Endodermal cell (in vitro differentiated cells): ENCODE results near the gene ALDOC. TPM values are rescaled to one million over a fixed set of nuclear protein-coding genes. Genes with fewer than 3 reads are reported as not detected.

Experiments
- DNase-seq: peaks from one replicate; pipeline ENCODE4 v3.0.0-alpha.2; 2017
- H3K27ac ChIP-seq: 2 replicates; pipeline ENCODE4 v1.5.1; 2013; ENCODE audit warnings: mild to moderate bottlenecking, low read depth, low read length, moderate library complexity
- H3K27me3 ChIP-seq: 2 replicates; pipeline ENCODE4 v1.6.1; 2013; ENCODE audit warnings: mild to moderate bottlenecking, low read length, moderate library complexity; ENCODE audit not compliant: insufficient read depth, control insufficient read depth, poor library complexity, severe bottlenecking
- H3K36me3 ChIP-seq: 2 replicates; pipeline ENCODE4 v1.7.0; 2013; ENCODE audit warnings: mild to moderate bottlenecking, low read length, moderate library complexity; ENCODE audit not compliant: control insufficient read depth, insufficient read depth
- H3K4me1 ChIP-seq: one replicate; pipeline ENCODE4 v1.7.0; 2013; ENCODE audit warnings: low read length; ENCODE audit not compliant: control insufficient read depth, insufficient read depth
- H3K4me3 ChIP-seq: 2 replicates; pipeline ENCODE4 v1.5.1; 2013; ENCODE audit warnings: mild to moderate bottlenecking, low read length, moderate library complexity
- H3K9ac ChIP-seq: 2 replicates; pipeline ENCODE4 v1.6.1; 2013; ENCODE audit warnings: mild to moderate bottlenecking, low read length, moderate library complexity; ENCODE audit not compliant: poor library complexity, severe bottlenecking; ENCODE audit errors: extremely low read depth
- H3K9me3 ChIP-seq: 2 replicates; pipeline ENCODE4 v1.6.1; 2013; ENCODE audit warnings: mild to moderate bottlenecking, low read length, moderate library complexity; ENCODE audit not compliant: control insufficient read depth
- H3K27ac Mint-ChIP-seq: 2 replicates; pipeline ENCODE4 v1.8.0; 2020; ENCODE audit warnings: mixed read lengths
- H3K27me3 Mint-ChIP-seq: 2 replicates; pipeline ENCODE4 v1.8.0; 2021; ENCODE audit warnings: mild to moderate bottlenecking, mixed read lengths; ENCODE audit not compliant: insufficient read depth
- H3K36me3 Mint-ChIP-seq: 2 replicates; pipeline ENCODE4 v1.8.0; 2020; ENCODE audit warnings: low read depth, mixed read lengths
- H3K4me1 Mint-ChIP-seq: 2 replicates; pipeline ENCODE4 v1.8.0; 2020; ENCODE audit warnings: mixed read lengths
- H3K4me3 Mint-ChIP-seq: 2 replicates; pipeline ENCODE4 v1.8.0; 2020; ENCODE audit warnings: mild to moderate bottlenecking, moderate library complexity, mixed read lengths
- H3K9me3 Mint-ChIP-seq: 2 replicates; pipeline ENCODE4 v1.8.0; 2020; ENCODE audit warnings: mild to moderate bottlenecking, mixed read lengths
- WGBS, 2 experiments: methylation state at CpG; one replicate each; pipeline versions ENCODE4 v1.1.5 to v1.1.7; 2013; ENCODE audit warnings: missing lambda C conversion rate in 2 of 2, mixed read lengths in 1 of 2; ENCODE audit not compliant: insufficient coverage in 1 of 2, insufficient read length in 1 of 2; 5-methylcytosine and 5-hydroxymethylcytosine counted together
- total RNA-seq, 2 donors: library from RNA; stranded (reverse); fragmentation: NEBNext Ultra II Directional in 1 of 2; extraction: Animal tissue kit (Norgen Biotek cat#: 25700) in 1 of 2; gene quantifications; 2 replicates in 1 of 2; 3 replicates in 1 of 2; pipeline ENCODE4 v1.2.1, GENCODE V29; 2021
- TF ChIP-seq, protein P1 (sequence below): fragments of 200-600 bp; sonication (generic); conservative IDR thresholded peaks from 2 replicates; pipeline ENCODE4 v1.5.0; 2021; ENCODE audit warnings: antibody characterized with exemption, mild to moderate bottlenecking

Gene ALDOC
- total RNA-seq, 2 donors from 2014 or later, result 12.3 to 14.1 TPM

- H3K27me3 ChIP-seq, result peaks cover 10% of the 10 kb centered on the region
- H3K9ac ChIP-seq, result no peak overlapping the region
- H3K4me1 ChIP-seq, result no peaks in the 10 kb centered on the region
- DNase-seq, result no peak
- 91 to 100% methylated on average over 3 to 4 of the region's 4 CpGs for WGBS, 2 experiments
- no peaks in the 10 kb centered on the region for H3K9me3 ChIP-seq
- TF ChIP-seq, protein P1, sequence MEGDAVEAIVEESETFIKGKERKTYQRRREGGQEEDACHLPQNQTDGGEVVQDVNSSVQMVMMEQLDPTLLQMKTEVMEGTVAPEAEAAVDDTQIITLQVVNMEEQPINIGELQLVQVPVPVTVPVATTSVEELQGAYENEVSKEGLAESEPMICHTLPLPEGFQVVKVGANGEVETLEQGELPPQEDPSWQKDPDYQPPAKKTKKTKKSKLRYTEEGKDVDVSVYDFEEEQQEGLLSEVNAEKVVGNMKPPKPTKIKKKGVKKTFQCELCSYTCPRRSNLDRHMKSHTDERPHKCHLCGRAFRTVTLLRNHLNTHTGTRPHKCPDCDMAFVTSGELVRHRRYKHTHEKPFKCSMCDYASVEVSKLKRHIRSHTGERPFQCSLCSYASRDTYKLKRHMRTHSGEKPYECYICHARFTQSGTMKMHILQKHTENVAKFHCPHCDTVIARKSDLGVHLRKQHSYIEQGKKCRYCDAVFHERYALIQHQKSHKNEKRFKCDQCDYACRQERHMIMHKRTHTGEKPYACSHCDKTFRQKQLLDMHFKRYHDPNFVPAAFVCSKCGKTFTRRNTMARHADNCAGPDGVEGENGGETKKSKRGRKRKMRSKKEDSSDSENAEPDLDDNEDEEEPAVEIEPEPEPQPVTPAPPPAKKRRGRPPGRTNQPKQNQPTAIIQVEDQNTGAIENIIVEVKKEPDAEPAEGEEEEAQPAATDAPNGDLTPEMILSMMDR, result no peak
- no peaks in the 10 kb centered on the region for H3K36me3 ChIP-seq
- Mint-ChIP-seq H3K4me3 (no peak overlapping the region), H3K27me3 (peaks cover 5% of the 10 kb centered on the region), H3K36me3 (no peaks in the 10 kb centered on the region), H3K9me3 (no peaks in the 10 kb centered on the region), H3K27ac (no peak overlapping the region), H3K4me1 (peaks cover 4% of the 10 kb centered on the region)
- no peak overlapping the region for H3K4me3 ChIP-seq
- H3K27ac ChIP-seq, result no peak overlapping the region
These were observed 46.4 kb downstream of the ALDOC start for GRCh38 chr17:28530250-28530649.

DNA sequence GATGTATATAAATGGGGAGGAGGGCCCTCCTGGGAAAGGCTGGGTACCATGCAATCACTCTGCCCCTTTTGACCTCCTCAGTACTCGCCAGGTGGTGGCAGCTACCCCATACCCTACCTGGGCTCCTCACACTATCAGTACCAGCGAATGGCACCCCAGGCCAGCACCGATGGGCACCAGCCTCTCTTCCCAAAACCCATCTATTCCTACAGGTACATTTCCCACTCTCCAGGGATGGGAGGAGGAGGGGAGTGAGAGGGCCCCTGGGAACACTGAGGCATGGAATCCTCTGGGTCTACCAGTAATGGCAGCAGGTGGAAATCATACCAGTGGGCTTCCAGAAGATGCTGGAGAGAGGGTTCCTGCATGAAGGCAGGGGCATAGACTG lies 47.7 kb downstream of the ALDOC start:
- no peaks in the 10 kb centered on the region for H3K9me3 ChIP-seq
- Mint-ChIP-seq H3K4me1 (peaks cover 4% of the 10 kb centered on the region), H3K27ac (no peak overlapping the region), H3K36me3 (no peaks in the 10 kb centered on the region), H3K9me3 (no peaks in the 10 kb centered on the region), H3K4me3 (no peak overlapping the region), H3K27me3 (peaks cover 5% of the 10 kb centered on the region)
- H3K27ac ChIP-seq, result no peak overlapping the region
- TF ChIP-seq, protein P1, result no peak
- no peaks in the 10 kb centered on the region for H3K36me3 ChIP-seq
- H3K9ac ChIP-seq, result no peak overlapping the region
- H3K4me1 ChIP-seq, result no peaks in the 10 kb centered on the region
- WGBS, 2 experiments, result 87% methylated on average over 3 of the region's 3 CpGs; no CpG with 5 or more reads in 1 of the 2 experiments
- H3K4me3 ChIP-seq, result no peak overlapping the region
- DNase-seq, result no peak
- H3K27me3 ChIP-seq, result peaks cover 10% of the 10 kb centered on the region

GRCh38 chr17:28528327-28529012 lies 48.2 kb downstream of the ALDOC start:
- H3K4me1 Mint-ChIP-seq, result peaks cover 4% of the 10 kb centered on the region
- no peak for DNase-seq
- H3K36me3 Mint-ChIP-seq, result no peaks in the 10 kb centered on the region
- 55 to 79% methylated on average over 3 to 9 of the region's 9 CpGs for WGBS, 2 experiments
- Histone ChIP-seq H3K9me3 (no peaks in the 10 kb centered on the region), H3K4me3 (no peak overlapping the region), H3K9ac (no peak overlapping the region), H3K36me3 (no peaks in the 10 kb centered on the region), H3K4me1 (no peaks in the 10 kb centered on the region), H3K27ac (no peak overlapping the region), H3K27me3 (peaks cover 10% of the 10 kb centered on the region)
- no peak overlapping the region for H3K27ac Mint-ChIP-seq
- H3K4me3 Mint-ChIP-seq, result no peak overlapping the region
- no peaks in the 10 kb centered on the region for H3K9me3 Mint-ChIP-seq
- TF ChIP-seq, protein P1, result no peak
- H3K27me3 Mint-ChIP-seq, result peaks cover 5% of the 10 kb centered on the region
